HG02973 (cell line): ENCODE data around the gene GLB1L2.
"Not testable (repeated sequence)": the region's sequence is repeated elsewhere in the genome, so short reads cannot be mapped to it uniquely, and the experiment has no call there.

Experiments used
- ATAC-seq: cut with Tn5 transposase; IDR thresholded peaks from one replicate; pipeline ENCODE4 v1.9.1; 2021; ENCODE audit warnings: moderate library complexity; ENCODE audit not compliant: unreplicated experiment

Gene GLB1L2

DNA sequence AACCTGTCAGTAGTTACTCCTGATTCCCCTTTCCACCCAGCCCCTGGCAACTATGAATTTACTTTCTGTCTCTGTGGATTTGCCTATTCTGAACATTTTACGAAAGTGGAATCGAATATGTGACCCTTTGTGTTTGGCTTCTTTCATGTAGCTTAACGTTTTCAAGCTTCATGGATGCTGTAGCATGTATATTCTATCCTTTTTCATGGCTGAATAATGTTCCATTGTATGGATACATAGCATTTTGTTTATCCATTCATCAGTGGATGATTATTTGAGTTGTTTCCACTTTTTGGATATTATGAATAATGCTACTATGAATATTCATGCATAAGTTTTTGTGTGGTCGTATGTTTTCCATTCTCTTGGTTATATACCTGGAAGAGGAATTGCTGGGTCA is 9.2 kb upstream of the GLB1L2 start:
- no peak for ATAC-seq

DNA sequence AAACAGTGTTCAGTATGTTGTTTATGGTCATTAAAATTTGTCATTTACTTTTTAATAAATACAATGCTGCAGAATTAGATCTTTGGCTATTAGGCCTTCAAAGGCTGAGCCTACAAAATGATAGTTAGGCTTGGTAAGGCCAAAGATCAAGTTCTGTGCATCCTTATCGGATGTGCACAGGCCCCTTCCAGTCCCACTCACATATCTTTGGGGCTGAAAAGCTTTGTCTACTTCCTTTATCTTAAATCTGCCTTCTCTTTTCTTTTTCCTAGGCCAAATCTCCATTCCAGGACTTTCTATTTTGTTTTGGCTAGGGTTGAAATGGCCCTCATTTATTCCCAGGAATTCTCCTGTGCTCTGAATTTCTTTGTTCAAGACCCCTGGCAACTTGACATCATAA is 3.4 kb upstream of the GLB1L2 start:
- ATAC-seq = no peak

DNA sequence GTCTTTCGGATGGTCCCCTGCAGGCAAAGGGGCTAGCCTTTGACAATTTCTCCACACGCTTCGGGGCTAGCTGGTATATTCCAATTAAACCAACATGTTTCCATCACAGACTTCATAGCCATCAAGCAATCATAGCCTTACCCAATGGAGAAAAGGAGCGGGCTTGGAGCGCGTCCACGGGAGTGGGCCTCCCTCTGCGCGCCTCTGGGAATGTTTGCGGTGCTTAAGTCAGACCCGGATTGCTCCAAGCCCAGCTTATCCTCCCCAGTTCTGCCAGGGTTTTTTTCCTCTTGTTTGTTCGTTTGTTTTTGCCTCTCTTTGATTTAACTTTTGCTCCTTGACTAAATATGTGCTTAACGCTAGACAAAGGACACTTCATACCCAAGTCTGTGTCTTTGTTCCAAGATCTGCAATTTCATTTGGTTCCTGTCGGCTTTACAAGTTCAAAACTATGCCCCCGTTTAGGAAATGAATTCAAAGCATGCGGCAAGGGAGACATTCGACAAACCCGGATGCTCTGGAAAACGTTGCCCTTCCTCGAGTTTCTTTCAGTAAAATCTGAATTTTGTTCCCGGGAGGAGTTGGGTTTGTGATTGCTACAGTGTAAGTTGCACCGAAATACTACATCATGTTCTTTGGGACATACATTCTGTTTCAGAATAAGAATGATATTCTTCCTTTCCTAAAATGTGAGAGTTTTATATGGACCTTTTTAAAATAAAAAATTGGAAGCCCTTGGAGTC is 1.0 kb upstream of the GLB1L2 start:
- ATAC-seq = no peak

DNA sequence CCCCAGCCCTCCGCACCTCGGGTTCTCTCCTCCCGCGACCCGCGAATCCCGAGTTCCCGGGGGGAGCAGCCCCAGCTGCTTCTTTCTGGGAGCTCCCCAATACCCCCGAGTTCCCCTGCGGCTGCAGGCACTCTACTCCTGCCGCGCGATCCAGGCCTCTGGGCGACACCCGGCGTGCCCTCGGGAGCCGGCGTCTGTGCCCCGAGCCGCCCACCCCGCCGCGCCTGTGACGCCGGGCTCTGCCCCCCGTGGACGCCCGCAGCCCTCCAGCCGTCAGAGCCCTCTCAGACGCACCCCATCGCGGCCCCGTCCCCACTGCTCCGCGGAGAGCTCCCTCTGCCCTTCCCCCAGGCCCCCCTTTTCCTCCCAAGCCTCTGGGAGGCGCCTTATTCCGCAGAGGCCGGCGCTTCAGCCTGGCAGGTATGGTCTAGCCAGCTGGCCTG is 422 bp downstream of the GLB1L2 start:
- ATAC-seq = peak; percentile 26

DNA sequence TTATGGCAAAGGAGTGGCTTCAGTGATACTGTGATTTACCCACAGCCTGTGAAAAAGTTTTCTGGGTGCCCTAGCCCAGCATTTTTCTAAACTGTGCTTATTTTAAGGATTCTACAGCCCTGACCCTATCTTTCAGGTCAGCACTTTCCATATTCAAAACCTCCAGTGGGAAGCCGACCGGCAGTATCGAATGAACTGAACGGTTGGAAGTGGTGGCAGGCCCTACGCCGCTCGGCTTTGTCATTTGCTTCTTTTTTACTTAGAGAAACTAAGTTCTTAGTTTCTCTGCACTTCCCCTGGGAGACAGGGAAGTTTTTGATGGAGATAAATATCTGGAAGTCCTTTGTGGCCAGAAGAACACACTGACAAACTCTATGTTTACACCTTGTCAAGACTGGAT is 994 bp downstream of the GLB1L2 start:
- ATAC-seq = no peak

DNA sequence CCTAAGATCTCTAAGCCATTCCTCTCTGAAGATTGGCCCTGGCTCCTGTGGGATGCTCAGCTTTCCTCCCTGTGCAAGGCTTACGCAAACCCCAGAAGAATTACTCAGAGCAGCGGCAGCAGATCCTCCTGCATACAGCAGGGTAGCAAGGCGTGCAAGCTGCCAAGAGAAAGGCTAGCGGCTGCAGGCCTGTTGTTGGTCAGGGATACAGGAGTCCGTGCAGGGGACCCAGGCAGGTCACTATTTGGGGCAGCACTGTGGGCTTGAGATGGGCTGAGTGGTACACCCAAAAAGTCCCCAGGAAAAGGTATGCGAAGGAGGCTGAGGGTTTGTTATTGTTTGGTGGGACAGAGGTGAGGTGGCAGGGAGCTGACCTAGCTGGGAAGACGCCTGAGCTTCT is 1.5 kb downstream of the GLB1L2 start:
- no peak for ATAC-seq

DNA sequence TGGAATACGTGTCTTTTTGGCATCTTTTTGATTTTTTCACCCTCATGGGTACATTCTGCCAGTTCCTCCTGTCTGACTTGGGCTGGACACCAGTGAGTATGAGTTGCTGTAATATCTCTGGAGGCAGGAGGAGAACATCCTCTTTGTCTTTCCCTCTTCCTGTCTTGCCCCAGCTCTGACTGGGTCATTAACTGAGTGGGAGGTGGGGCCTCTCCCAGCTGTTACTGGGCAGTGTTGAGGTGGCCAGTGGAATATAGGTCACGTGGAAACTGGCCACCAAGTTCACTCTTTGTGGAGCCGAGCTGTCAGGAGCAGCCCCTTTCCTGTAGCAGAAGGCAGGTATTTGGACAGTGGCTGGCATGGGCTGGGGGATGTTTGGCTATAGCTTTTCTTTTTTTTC is 2.2 kb downstream of the GLB1L2 start:
- ATAC-seq = no peak

DNA sequence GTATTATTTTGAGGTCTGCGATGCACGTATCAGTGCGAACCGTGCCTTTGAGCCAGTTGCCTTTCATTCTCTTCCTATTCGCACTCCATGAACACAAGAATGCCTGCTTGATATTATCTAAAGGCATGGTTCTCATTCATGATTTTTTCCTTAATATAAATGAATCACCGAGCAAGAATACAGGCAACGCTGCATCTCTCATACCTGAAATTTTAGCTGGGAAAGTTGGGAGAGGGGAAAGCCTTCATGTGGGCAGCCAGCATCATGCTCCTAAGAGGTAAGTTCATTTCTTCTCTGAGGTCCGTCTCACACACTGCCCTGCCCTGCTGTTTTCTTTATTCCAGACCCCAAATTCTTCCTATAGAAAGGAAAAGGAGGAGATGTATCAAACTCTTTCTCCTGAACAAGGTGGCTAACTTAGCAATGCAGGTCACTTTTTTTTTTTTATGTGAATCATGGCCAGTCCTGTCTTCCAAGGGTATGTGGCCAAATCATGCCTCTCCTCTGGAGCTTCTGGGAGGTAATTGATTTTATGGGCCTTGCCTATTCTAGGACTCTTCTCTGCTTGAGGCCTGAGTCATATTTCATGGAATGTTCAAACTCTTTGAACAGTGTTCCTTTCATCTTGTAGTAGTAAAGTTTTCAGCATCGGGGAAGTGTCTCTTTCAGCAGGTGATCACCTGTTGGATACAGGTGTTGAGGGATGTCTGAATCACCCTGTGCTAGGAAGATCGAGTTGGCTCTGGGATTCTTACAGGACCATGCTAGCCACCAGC is 3.2 kb downstream of the GLB1L2 start:
- no peak for ATAC-seq

DNA sequence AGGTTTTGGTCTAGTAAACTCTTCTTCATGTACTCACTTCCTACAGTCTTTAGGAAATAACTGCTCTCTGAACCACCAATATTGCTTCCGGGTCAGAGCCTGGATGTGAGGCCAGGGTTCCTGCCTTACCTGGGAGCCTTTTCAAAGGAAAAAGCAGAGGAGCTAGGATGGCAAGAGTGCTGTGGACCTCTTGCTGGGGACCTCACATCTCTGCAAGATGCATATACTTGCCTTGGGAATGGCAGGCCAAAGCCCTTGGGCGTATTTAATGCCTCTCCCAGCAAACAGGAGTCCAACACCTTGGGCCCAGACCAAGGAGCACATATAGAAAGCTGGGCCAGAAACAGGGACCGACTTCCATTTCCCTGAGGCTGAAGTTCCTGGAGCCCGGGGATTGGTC is 5.3 kb downstream of the GLB1L2 start:
- no peak for ATAC-seq

DNA sequence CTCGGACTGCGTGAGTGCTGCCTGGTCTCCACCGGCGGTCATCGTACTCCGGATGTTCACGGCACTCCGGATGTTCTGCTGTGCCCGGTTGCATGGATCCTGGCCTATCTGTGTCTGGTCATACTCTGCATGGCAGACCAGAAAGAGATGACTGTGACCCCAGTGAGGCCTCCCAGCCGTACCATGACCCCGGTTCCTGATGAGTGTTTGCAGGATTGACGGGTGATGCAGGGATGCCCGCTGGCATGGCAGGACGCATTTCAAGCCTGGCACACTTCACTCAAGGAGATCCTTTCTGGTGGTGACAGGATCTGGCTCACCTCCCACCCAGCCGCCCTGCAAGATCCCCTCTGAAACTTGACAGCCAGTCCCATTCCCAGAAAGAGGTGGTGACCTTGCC is 6.3 kb downstream of the GLB1L2 start:
- no peak for ATAC-seq

DNA sequence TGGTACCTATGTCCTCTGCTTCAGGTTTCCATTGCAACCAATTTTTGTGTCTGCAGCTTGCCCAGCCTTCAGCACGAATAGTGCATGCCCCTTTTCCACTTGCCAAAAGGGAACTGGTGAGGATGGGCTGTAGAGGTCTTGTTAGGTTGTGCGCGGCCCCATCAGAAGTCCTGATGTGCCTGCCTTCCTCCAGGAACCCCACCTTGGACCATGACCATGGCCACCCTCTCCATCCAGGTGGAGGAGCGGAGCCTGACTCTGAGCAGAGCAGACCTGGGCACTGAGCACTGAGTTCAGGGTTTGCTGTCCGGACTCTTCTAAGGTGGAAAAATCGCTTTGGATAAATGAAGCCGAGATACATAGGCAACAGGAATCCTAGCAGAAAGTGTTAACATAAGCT is 6.9 kb downstream of the GLB1L2 start:
- no peak for ATAC-seq

DNA sequence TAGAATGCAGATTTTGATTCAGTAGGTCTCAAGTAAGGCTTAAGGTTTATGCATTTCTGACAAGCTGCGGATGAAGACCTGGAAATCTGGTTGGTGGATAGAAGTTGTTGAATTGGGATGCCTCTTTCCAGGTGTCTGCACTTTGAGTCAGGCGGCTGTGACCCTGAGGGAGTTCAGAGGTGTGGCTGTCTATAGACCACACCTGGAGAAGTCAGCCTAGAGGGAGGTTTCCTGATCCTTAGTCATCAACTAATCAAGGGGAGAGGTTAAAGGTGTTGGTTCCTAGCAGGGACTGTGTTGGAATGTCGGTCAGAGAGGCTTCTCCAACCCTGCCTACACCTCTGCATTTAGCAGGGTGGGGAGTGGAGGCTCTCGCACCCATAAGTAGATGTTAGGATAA is 8.0 kb downstream of the GLB1L2 start:
- no peak for ATAC-seq

DNA sequence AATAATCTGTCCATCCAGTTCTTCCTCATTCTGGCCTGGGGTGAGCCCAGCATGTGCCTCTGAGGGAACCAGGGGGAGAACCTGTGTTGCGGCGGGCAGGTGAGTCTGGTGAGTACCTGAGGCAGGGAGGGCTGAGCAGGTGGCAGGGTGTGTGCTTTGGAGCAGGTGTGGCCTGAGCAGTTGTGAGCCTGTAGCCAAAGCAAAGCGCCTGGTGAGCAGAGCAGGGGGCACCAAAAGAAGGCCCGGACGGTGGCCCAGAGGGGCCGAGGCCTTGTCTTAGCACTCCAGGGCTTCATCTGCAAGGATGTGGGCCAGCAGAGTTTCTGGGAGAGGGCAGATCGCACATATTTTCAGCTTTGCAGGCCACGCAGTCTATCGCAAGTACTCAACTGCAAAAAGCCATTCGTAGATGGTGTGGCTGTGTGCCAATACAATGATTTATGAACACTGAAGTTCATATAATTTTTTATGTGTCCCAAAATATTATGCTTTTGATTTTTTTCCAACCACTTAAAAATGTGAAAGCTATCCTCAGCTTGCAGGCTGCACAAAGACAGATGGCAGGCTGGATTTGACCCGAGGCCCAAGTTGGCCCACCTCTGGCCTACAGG is 8.7 kb downstream of the GLB1L2 start:
- no peak for ATAC-seq

DNA sequence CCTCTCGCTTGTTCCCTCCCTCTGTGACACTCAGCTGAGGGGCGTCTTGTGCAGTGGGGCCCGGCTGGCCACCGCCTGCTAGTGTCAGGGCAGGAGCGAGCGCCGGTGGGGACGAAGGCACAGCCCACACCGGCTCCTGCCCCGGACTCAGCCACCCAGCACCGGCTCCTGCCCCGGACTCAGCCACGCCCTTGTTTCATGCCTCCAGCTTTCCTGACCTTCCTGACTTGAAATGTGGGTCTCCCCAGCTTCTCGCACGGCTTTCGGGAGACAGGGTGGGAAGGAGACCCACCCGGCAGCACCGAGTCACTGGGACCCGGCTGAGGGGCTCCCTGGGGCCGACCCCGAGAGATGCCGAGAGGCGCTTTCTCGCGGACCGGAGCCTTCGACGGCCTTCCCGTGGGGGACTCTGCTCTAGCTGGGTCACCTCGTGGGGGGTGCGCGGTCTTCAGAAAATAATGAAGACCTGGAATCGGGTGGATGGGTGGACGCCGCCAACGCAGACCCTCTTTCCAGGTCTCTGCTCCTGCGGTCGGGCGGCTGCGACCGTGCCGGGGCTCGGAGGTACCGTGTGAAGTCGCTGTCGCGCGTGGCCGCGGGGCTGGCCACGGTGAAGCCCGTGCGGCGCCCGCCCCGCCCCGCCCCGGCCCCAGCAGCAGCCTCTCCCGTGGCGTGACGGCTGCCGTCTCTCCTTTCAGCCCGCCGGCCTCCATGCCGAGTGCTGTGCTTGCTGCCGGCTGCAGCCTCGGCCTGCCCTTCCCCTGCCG is 10.2 kb downstream of the GLB1L2 start:
- ATAC-seq = no peak

DNA sequence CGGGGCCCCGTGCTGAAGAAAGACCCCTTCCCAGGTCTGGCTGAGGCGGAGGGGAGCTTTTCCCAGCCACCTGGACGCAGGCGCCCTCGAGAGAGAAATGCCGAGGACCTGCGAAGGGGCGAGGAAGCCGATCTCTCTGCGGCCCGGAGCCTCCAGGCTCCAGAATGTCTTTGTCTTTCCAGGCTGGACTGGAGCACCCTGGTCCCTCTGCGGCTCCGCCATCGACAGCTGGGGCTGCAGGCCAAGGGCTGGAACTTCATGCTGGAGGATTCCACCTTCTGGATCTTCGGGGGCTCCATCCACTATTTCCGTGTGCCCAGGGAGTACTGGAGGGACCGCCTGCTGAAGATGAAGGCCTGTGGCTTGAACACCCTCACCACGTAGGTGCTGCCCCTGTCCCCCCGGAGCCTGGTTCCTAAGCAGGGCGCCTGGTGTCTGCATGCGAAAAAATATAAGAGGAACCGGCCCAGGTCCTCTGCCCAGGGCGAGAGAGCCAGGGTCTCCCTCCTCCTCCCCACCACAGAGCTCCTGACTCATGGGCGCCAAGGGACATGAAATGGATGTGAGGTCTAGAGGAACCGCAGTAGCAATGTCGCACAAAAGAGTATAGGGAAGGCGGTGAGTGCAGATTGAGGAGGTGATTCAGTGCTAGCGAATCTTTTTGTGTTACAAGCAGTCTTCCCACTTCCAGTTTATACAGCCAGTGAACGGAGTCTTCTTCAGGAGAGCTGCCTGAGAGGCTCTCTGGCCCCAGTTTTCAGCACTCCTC is 11.0 kb downstream of the GLB1L2 start:
- no peak for ATAC-seq

DNA sequence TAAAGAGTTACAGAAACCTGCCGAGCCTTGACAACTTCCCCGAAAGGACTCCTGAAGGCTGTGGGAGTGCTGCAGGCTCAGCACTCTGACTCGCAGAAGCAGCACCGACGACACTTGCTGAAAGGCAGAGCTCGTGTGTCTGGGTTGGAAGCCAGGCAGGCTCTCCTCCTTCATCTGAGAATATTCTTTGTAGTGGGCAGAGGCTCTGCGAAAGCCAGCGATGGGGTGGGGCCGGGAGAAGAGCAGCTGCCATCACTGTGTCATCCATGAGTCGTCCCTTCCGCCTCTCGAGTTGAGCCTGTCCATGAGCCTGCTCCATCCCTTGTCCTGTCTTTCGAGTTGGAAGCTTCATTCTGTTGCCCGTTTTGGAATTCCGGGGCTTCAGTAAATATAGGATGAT is 11.9 kb downstream of the GLB1L2 start:
- ATAC-seq = no peak

DNA sequence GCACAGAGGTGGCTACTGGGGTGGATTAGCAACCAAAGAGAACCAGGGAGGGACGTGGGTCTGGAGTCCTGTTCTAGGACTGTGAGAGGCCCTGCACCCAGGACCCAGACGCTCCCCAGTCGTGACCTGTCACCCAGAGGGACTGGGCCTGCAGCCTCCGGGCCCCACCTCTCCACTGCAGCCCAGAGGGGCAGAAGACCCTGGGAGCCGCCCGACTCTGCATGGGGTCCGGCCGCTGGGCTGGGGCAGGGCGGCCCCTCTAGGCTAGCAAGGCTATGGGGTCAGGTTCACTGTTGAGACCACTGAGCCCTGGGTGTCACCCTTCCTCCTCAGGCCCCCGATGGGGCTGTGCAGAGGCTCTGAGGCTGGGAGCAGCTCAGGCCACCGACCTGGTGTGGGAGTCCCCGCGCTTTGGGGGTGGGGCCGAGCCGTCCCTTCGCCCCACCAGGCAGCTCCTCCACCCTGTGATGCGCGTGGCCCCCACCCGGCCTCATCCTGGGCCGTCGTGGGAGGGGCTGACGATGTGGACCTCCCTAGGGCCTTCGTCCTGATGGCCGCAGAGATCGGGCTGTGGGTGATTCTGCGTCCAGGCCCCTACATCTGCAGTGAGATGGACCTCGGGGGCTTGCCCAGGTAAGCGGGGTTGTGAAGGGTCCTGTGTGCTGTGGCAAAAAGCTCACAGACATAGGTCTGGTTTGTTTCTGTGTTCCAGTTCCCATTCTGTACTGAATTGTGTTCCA is 12.9 kb downstream of the GLB1L2 start:
- not testable (repeated sequence) for ATAC-seq

DNA sequence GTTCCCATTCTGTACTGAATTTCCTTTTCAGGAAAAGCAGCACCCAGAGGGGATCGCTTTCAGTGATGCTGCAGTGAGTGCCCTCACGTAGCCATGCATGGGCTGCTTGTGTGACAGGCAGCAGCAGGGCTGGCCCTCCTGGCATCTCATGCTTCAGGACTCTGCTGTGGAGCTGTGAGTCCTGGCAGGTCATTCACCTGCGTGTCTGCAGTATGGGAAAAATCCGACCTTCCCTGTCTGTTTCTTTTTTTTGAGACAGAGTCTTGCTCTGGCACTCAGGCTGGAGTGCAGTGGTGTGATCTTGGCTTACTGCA is 13.4 kb downstream of the GLB1L2 start:
- ATAC-seq = no peak

DNA sequence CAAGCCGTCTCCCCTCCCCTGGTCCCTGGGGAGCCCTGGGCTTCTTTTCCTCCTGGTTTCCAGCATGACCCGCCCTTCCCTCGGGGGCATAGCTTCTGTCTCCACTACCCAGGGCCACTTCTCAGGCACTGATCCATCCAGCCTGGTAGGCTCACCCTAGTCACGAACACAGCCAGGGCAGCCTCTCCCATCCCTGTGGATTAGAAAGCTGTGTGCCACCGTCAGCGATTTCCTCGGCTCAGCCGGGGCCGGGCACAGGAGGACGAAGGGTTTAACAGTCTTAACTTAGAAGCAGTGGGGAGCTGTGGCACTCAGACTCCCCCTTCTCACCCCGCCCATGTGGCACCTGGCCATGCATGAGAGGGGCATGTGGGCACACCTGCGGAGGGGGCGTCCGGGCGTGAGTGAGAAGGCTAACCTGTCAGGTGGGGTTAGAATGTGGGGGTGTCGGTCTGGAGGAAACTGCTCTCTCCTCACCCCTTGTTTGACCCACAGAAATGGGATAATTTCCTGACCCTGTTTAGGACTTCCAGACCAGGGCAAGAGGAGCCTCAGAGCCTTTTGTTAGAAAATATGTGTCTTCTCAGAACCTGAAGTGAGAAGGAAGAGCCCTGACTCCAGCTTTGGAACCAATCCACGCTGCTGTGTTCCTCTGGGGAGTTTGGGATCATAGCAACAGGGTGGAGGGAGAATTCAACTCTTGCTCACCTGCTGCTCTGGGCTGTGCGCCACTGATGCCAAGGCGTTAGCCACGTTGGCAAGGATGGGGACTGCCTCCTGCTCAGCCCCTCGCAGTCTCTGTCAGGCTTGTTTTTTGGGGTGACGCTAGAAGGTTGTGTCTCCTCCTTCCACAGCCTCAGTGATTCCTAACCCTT is 14.6 kb downstream of the GLB1L2 start:
- ATAC-seq = no peak
